Measurements from ENCODE around the gene UBE2O.

DNA sequence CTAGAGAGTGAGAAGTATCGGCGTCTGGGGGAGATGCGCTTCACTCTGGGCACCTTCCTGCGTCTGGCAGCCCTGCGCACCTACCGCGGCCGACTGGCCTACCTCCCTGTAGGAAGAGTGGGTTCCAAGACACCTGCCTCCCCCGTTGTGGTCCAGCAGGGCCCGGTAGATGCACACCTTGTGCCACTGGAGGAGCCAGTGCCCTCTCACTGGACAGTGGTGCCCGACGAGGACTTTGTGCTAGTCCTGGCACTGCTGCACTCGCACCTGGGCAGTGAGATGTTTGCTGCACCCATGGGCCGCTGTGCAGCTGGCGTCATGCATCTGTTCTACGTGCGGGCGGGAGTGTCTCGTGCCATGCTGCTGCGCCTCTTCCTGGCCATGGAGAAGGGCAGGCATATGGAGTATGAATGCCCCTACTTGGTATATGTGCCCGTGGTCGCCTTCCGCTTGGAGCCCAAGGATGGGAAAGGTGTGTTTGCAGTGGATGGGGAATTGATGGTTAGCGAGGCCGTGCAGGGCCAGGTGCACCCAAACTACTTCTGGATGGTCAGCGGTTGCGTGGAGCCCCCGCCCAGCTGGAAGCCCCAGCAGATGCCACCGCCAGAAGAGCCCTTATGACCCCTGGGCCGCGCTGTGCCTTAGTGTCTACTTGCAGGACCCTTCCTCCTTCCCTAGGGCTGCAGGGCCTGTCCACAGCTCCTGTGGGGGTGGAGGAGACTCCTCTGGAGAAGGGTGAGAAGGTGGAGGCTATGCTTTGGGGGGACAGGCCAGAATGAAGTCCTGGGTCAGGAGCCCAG lies 65.8 kb downstream of the UBE2O start:
- TF ChIP-seq CTCF (IDR thresholded peaks at IDR 0.05; ENCODE audit: low read depth, low read length, poor library complexity, severe bottlenecking), result no peak
- TF ChIP-seq EZH2phosphoT487 (IDR thresholded peaks at IDR 0.05; ENCODE audit: borderline replicate concordance, low read length), result no peak
